Stimulated activated CD4-positive, alpha-beta T cell treated with anti-CD3 and anti-CD28 coated beads, Interleukin-4, amount 100 ng/mL, for 1 hour (primary cell): ENCODE data around the gene SHB.
"Not testable (repeated sequence)": the region's sequence is repeated elsewhere in the genome, so short reads cannot be mapped to it uniquely, and the experiment has no call there.

Experiments used
- DNase-seq: peaks from one replicate; pipeline ENCODE4 v3.0.0-alpha.2; 2020

SHB gene

GRCh38 chr9:38062106-38062497 lies 6.9 kb downstream of the SHB start:
- no peak for DNase-seq

- no peak for DNase-seq
Measured at GRCh38 chr9:38061326-38061977, 7.6 kb downstream of the SHB start.

GRCh38 chr9:38060681-38061080 lies 8.3 kb downstream of the SHB start:
- no peak for DNase-seq

- DNase-seq: no peak
Measured at GRCh38 chr9:38059233-38059936, 9.6 kb downstream of the SHB start.

GRCh38 chr9:38058452-38059232 lies 10.4 kb downstream of the SHB start:
- DNase-seq: no peak

GRCh38 chr9:38057416-38058195 lies 11.4 kb downstream of the SHB start:
- no peak for DNase-seq

GRCh38 chr9:38054653-38055052 lies 14.4 kb downstream of the SHB start:
- no peak for DNase-seq

GRCh38 chr9:38053697-38054461 lies 15.1 kb downstream of the SHB start:
- DNase-seq: no peak

- DNase-seq: no peak
Measured at GRCh38 chr9:38051780-38052546, 17.1 kb downstream of the SHB start.

- DNase-seq: no peak
Measured at GRCh38 chr9:38048316-38048969, 20.6 kb downstream of the SHB start.

- no peak for DNase-seq
Measured at GRCh38 chr9:38047301-38048251, 21.5 kb downstream of the SHB start.

GRCh38 chr9:38046661-38047300 lies 22.2 kb downstream of the SHB start:
- no peak for DNase-seq

- not testable (repeated sequence) for DNase-seq
Measured at GRCh38 chr9:38045939-38046338, 23.1 kb downstream of the SHB start.

GRCh38 chr9:38044706-38045105 lies 24.3 kb downstream of the SHB start:
- no peak for DNase-seq

GRCh38 chr9:38043931-38044623 lies 24.9 kb downstream of the SHB start:
- no peak for DNase-seq

GRCh38 chr9:38042626-38043357 lies 26.2 kb downstream of the SHB start:
- no peak for DNase-seq

GRCh38 chr9:38041564-38042243 lies 27.3 kb downstream of the SHB start:
- DNase-seq: no peak
